Measurements from ENCODE around the gene SLC25A12.

SLC25A12 gene

DNA sequence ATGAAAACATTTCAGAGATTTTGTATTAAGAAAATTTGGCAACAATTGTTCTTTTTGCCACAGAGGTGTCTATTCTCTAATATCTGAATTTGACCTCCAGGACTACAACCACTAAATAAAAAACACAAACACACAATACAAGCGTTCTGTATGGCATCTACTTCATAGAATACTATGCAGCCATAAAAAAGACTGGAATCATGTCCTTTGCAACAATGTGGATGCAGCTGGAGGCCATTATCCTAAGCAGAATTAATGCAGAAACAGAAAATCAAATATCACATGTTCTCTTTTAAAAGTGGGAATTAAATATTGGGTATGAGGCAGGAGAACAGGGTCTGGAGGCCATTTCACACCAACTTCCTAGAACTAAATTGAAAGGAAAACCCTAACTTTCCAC, 19.5 kb downstream of the SLC25A12 start:
- Histone ChIP-seq H3K27me3 (replicated peaks in 2 of 5; ENCODE audit: control insufficient read depth in 4 of 5, insufficient read depth in 5 of 5, low read length in 4 of 5) (no peaks in the 10 kb centered on the region), H3K4me3 (ENCODE audit: control insufficient read depth in 1 of 7, extremely low read depth in 1 of 7, insufficient read depth in 4 of 7, low read depth in 2 of 7, low read length in 6 of 7) (no peak overlapping the region), H3K4me1 (ENCODE audit: control extremely low read depth in 1 of 4, control insufficient read depth in 4 of 4, insufficient read depth in 4 of 4, low read length in 3 of 4) (peaks cover 0 to 7% (median 4%) of the 10 kb centered on the region in 4 experiments), H3K36me3 (ENCODE audit: control insufficient read depth in 4 of 4, insufficient read depth in 4 of 4, low read length in 3 of 4) (peaks cover 3 to 10% (median 5%) of the 10 kb centered on the region in 4 experiments), H3K27ac (ENCODE audit: insufficient read depth in 1 of 2, low read depth in 1 of 2, low read length in 2 of 2, poor library complexity in 1 of 2, severe bottlenecking in 2 of 2) (no peak overlapping the region), H3K9me3 (ENCODE audit: control extremely low read depth in 1 of 5, control insufficient read depth in 4 of 5, insufficient read depth in 2 of 5, low read depth in 1 of 5, low read length in 4 of 5) (no peaks in the 10 kb centered on the region)
- CTCF ChIA-PET = no interaction called here
- DNase-seq = no peak
- 100% methylated on average over 1 of the region's 1 CpG for WGBS (ENCODE audit: insufficient coverage)
- POLR2A ChIA-PET = no interaction called here

DNA sequence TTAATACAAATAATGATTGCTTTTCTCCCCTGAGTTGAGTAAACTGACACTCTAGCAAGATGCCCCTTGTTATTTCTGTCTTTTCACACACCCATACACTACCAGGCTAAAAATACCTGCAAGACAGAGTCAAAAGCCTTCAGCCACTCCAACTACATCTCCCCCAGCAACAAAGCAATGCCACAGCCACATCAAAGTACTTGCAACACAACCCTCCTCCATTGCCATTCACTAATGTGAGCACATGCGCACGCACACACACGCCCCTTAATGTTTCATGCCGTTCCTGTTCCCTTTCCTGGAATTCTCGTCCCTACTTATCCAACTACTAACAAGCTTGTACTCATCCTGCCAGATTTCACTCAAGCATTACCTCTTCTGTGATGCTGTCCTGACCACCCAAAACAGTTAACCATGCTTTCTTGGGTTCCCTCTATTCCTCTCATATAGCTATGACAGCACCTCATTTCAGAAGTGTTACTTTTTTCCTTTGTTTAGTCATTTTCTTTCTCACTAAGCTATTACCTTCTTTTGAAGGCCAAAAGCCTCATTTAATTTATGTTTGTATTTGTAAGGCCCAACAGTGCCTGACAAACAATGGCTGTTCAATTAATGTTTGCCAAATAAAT, 29.6 kb downstream of the SLC25A12 start:
- Histone ChIP-seq H3K4me3 (ENCODE audit: control insufficient read depth in 1 of 7, extremely low read depth in 1 of 7, insufficient read depth in 4 of 7, low read depth in 2 of 7, low read length in 6 of 7) (no peak overlapping the region), H3K27ac (ENCODE audit: insufficient read depth in 1 of 2, low read depth in 1 of 2, low read length in 2 of 2, poor library complexity in 1 of 2, severe bottlenecking in 2 of 2) (no peak overlapping the region), H3K4me1 (ENCODE audit: control extremely low read depth in 1 of 4, control insufficient read depth in 4 of 4, insufficient read depth in 4 of 4, low read length in 3 of 4) (no peaks in the 10 kb centered on the region), H3K27me3 (replicated peaks in 2 of 5; ENCODE audit: control insufficient read depth in 4 of 5, insufficient read depth in 5 of 5, low read length in 4 of 5) (no peaks in the 10 kb centered on the region), H3K9me3 (ENCODE audit: control extremely low read depth in 1 of 5, control insufficient read depth in 4 of 5, insufficient read depth in 2 of 5, low read depth in 1 of 5, low read length in 4 of 5) (no peaks in the 10 kb centered on the region), H3K36me3 (ENCODE audit: control insufficient read depth in 4 of 4, insufficient read depth in 4 of 4, low read length in 3 of 4) (peaks cover 3 to 13% (median 5%) of the 10 kb centered on the region in 4 experiments)
- DNase-seq = no peak
- 96% methylated on average over 5 of the region's 5 CpGs for WGBS (ENCODE audit: insufficient coverage)
- ChIA-PET POLR2A (no interaction called here), CTCF (no interaction called here)

DNA sequence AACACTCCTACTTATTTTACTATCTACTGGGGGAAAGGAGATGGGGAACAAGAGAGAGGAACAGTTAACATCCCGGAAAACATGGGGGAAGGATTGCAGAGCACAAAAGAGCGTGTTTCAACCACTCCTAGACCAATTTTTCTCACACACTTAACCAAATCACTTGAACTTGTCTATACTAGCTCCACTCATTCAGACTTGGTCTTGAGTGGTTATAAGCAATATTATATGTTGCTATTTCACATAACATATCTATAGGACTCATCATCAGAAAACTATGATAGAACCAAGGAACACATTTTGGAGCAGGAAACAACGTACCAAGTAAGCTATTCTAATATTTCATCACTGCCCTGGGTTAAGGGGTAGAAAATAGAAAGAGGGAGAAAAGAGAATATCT, 31.5 kb downstream of the SLC25A12 start:
- no peak overlapping the region for H3K27ac ChIP-seq (ENCODE audit: insufficient read depth in 1 of 2, low read depth in 1 of 2, low read length in 2 of 2, poor library complexity in 1 of 2, severe bottlenecking in 2 of 2)
- H3K4me3 ChIP-seq (ENCODE audit: control insufficient read depth in 1 of 7, extremely low read depth in 1 of 7, insufficient read depth in 4 of 7, low read depth in 2 of 7, low read length in 6 of 7) = no peak overlapping the region
- H3K4me1 ChIP-seq (ENCODE audit: control extremely low read depth in 1 of 4, control insufficient read depth in 4 of 4, insufficient read depth in 4 of 4, low read length in 3 of 4) = no peaks in the 10 kb centered on the region
- no peaks in the 10 kb centered on the region for H3K27me3 ChIP-seq (replicated peaks in 2 of 5; ENCODE audit: control insufficient read depth in 4 of 5, insufficient read depth in 5 of 5, low read length in 4 of 5)
- no peaks in the 10 kb centered on the region for H3K9me3 ChIP-seq (ENCODE audit: control extremely low read depth in 1 of 5, control insufficient read depth in 4 of 5, insufficient read depth in 2 of 5, low read depth in 1 of 5, low read length in 4 of 5)
- WGBS (ENCODE audit: insufficient coverage) = no CpG with 5 or more reads among the region's 3 CpGs
- no peak for DNase-seq
- peaks cover 0 to 3% (median 1%) of the 10 kb centered on the region in 4 experiments for H3K36me3 ChIP-seq (ENCODE audit: control insufficient read depth in 4 of 4, insufficient read depth in 4 of 4, low read length in 3 of 4)
- POLR2A ChIA-PET = interaction anchor here (0.7 kb wide), 1 partner anchor 762 kb away, joined by 3 read pairs; no protein-coding TSS in a partner anchor
- CTCF ChIA-PET = no interaction called here

DNA sequence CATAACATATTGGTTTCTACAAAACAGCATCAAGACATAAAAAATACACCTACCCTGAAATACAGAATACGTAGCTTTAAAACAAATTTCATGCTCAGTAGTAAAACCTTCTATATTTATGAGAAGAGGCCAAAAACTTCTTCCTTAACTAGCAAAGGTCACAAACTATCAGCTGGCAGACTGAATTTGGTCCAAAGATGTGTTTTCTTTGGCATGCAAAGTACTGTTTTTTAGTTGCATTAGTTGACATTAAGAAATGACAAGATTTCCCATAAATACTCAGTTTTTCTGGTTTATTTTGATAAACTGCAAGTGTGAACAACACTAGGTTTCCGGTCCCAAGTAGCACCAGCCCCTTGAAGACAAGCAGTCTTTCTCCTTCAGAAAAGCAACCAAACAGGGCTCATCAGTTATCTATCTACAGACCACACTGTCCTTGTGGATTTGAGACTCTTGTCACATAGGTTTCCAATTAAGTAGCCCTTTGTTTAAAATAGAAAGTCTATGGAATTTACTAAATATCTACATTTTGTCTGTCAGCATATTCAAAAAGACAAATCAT, 35.6 kb downstream of the SLC25A12 start:
- DNase-seq = no peak
- H3K36me3 ChIP-seq (ENCODE audit: control insufficient read depth in 4 of 4, insufficient read depth in 4 of 4, low read length in 3 of 4) = peaks cover 2 to 8% (median 6%) of the 10 kb centered on the region in 4 experiments
- H3K9me3 ChIP-seq (ENCODE audit: control extremely low read depth in 1 of 5, control insufficient read depth in 4 of 5, insufficient read depth in 2 of 5, low read depth in 1 of 5, low read length in 4 of 5) = no peaks in the 10 kb centered on the region
- ChIA-PET CTCF (interaction anchor here (1.7 kb wide), 1 partner anchor 18 kb away, joined by 5 read pairs; no protein-coding TSS in a partner anchor), POLR2A (no interaction called here)
- H3K4me3 ChIP-seq (ENCODE audit: control insufficient read depth in 1 of 7, extremely low read depth in 1 of 7, insufficient read depth in 4 of 7, low read depth in 2 of 7, low read length in 6 of 7) = no peak overlapping the region
- H3K4me1 ChIP-seq (ENCODE audit: control extremely low read depth in 1 of 4, control insufficient read depth in 4 of 4, insufficient read depth in 4 of 4, low read length in 3 of 4) = no peaks in the 10 kb centered on the region
- no peaks in the 10 kb centered on the region for H3K27me3 ChIP-seq (replicated peaks in 2 of 5; ENCODE audit: control insufficient read depth in 4 of 5, insufficient read depth in 5 of 5, low read length in 4 of 5)
- WGBS (ENCODE audit: insufficient coverage) = no CpG with 5 or more reads among the region's 2 CpGs
- no peak overlapping the region for H3K27ac ChIP-seq (ENCODE audit: insufficient read depth in 1 of 2, low read depth in 1 of 2, low read length in 2 of 2, poor library complexity in 1 of 2, severe bottlenecking in 2 of 2)

DNA sequence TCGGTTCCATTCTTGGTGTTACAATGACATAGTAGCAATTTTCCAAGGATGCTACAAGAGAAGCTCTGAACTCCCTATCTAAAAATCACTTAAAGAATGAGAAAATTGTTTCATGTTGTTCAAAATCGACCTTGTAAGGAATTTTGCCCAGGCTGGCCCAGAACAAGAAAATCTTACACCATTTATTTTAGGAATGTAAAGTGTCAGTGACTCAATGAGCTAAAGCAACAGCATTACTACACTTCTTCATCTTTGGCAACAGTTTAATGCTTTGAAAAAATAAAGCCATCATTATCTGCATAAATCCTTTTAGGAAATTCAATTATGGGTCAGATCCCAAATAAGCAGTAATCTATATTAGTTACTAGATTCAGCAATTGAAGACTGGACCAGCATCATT, 38.6 kb downstream of the SLC25A12 start:
- WGBS (ENCODE audit: insufficient coverage) = no CpG with 5 or more reads among the region's 2 CpGs
- Histone ChIP-seq H3K4me3 (ENCODE audit: control insufficient read depth in 1 of 7, extremely low read depth in 1 of 7, insufficient read depth in 4 of 7, low read depth in 2 of 7, low read length in 6 of 7) (no peak overlapping the region), H3K36me3 (ENCODE audit: control insufficient read depth in 4 of 4, insufficient read depth in 4 of 4, low read length in 3 of 4) (peaks cover 5 to 24% (median 11%) of the 10 kb centered on the region in 4 experiments), H3K27me3 (replicated peaks in 2 of 5; ENCODE audit: control insufficient read depth in 4 of 5, insufficient read depth in 5 of 5, low read length in 4 of 5) (no peaks in the 10 kb centered on the region), H3K9me3 (ENCODE audit: control extremely low read depth in 1 of 5, control insufficient read depth in 4 of 5, insufficient read depth in 2 of 5, low read depth in 1 of 5, low read length in 4 of 5) (no peaks in the 10 kb centered on the region), H3K27ac (ENCODE audit: insufficient read depth in 1 of 2, low read depth in 1 of 2, low read length in 2 of 2, poor library complexity in 1 of 2, severe bottlenecking in 2 of 2) (no peak overlapping the region), H3K4me1 (ENCODE audit: control extremely low read depth in 1 of 4, control insufficient read depth in 4 of 4, insufficient read depth in 4 of 4, low read length in 3 of 4) (no peaks in the 10 kb centered on the region)
- POLR2A ChIA-PET = no interaction called here
- no peak for DNase-seq
- CTCF ChIA-PET = interaction anchor here (1.9 kb wide), 1 partner anchor 13 kb away, joined by 4 read pairs; no protein-coding TSS in a partner anchor

DNA sequence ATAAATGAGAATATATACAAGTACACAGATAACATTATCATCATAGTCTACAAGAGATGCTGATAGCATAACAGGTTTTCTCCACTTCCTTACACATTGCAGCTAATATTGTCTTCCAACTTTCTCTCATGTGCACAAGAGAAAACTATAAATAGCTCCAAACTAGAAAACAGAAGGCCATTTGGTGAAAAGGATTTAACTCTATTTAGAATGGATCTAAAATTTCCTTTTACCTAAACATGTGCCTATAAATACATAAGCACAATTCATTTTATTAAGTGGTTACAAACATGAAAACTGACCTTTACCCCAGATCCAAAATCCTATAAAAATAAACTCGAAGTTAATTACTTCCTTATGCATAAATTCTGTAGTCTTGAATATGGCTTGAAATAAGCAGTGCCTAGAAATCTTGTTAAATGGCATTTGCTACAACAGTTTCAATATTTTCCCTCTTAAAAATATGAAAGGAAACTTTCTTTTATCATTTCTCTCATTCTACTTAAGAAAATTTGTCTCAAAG, 41.6 kb downstream of the SLC25A12 start:
- no peaks in the 10 kb centered on the region for H3K9me3 ChIP-seq (ENCODE audit: control extremely low read depth in 1 of 5, control insufficient read depth in 4 of 5, insufficient read depth in 2 of 5, low read depth in 1 of 5, low read length in 4 of 5)
- no peaks in the 10 kb centered on the region for H3K4me1 ChIP-seq (ENCODE audit: control extremely low read depth in 1 of 4, control insufficient read depth in 4 of 4, insufficient read depth in 4 of 4, low read length in 3 of 4)
- no peak overlapping the region for H3K4me3 ChIP-seq (ENCODE audit: control insufficient read depth in 1 of 7, extremely low read depth in 1 of 7, insufficient read depth in 4 of 7, low read depth in 2 of 7, low read length in 6 of 7)
- H3K27ac ChIP-seq (ENCODE audit: insufficient read depth in 1 of 2, low read depth in 1 of 2, low read length in 2 of 2, poor library complexity in 1 of 2, severe bottlenecking in 2 of 2) = no peak overlapping the region
- ChIA-PET CTCF (no interaction called here), POLR2A (no interaction called here)
- DNase-seq = no peak
- peaks cover 5 to 24% (median 10%) of the 10 kb centered on the region in 4 experiments for H3K36me3 ChIP-seq (ENCODE audit: control insufficient read depth in 4 of 4, insufficient read depth in 4 of 4, low read length in 3 of 4)
- WGBS (ENCODE audit: insufficient coverage) = no CpG with 5 or more reads among the region's 1 CpG
- no peaks in the 10 kb centered on the region for H3K27me3 ChIP-seq (replicated peaks in 2 of 5; ENCODE audit: control insufficient read depth in 4 of 5, insufficient read depth in 5 of 5, low read length in 4 of 5)

DNA sequence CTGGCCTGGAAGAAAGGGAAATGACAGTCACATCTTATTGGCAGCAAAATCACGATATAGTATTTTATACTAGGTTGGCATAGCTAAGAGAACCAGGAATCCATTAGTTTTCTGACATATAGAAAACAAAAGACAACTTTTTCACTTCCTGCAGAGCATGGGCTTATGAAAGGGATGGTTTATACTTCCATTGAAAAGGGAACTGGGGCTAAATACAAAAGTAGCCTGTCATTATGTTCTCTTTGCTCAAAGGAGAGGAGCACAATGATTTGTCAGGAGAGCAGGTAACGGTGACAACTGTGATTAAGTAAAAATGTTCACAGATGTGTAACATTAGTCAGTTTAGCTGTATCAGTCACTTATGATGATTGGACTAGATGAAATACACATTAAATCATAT, 46.4 kb downstream of the SLC25A12 start:
- DNase-seq = no peak
- Histone ChIP-seq H3K36me3 (ENCODE audit: control insufficient read depth in 4 of 4, insufficient read depth in 4 of 4, low read length in 3 of 4) (peaks cover 0 to 8% (median 5%) of the 10 kb centered on the region in 4 experiments), H3K27me3 (replicated peaks in 2 of 5; ENCODE audit: control insufficient read depth in 4 of 5, insufficient read depth in 5 of 5, low read length in 4 of 5) (no peaks in the 10 kb centered on the region), H3K4me1 (ENCODE audit: control extremely low read depth in 1 of 4, control insufficient read depth in 4 of 4, insufficient read depth in 4 of 4, low read length in 3 of 4) (no peaks in the 10 kb centered on the region), H3K4me3 (ENCODE audit: control insufficient read depth in 1 of 7, extremely low read depth in 1 of 7, insufficient read depth in 4 of 7, low read depth in 2 of 7, low read length in 6 of 7) (no peak overlapping the region), H3K9me3 (ENCODE audit: control extremely low read depth in 1 of 5, control insufficient read depth in 4 of 5, insufficient read depth in 2 of 5, low read depth in 1 of 5, low read length in 4 of 5) (no peaks in the 10 kb centered on the region), H3K27ac (ENCODE audit: insufficient read depth in 1 of 2, low read depth in 1 of 2, low read length in 2 of 2, poor library complexity in 1 of 2, severe bottlenecking in 2 of 2) (no peak overlapping the region)
- ChIA-PET CTCF (interaction anchor here (1.8 kb wide), 1 partner anchor 48 kb away, joined by 4 read pairs; no protein-coding TSS in a partner anchor), POLR2A (no interaction called here)
- WGBS (ENCODE audit: insufficient coverage) = no CpG with 5 or more reads among the region's 2 CpGs
